AG09309 (cell line): ENCODE data around the gene WDR86.

Experiments used
- DNase-seq: peaks from one replicate; pipeline ENCODE4 v3.0.0-alpha.2; 2010; ENCODE audit warnings: low read depth
- H3K4me3 ChIP-seq: 2 replicates; pipeline ENCODE4 v1.5.1; 2011; ENCODE audit warnings: mild to moderate bottlenecking, low read depth, low read length, moderate library complexity; ENCODE audit not compliant: control insufficient read depth
- TF ChIP-seq, protein P1 (sequence below): IDR thresholded peaks from 2 replicates; pipeline ENCODE4 v1.5.1; 2011; ENCODE audit warnings: mild to moderate bottlenecking, low read depth, low read length, inconsistent platforms; ENCODE audit not compliant: insufficient read depth, control insufficient read depth; ENCODE audit errors: missing control alignments

WDR86 gene

GRCh38 chr7:151387161-151388006, 22.5 kb downstream of the WDR86 start:
- TF ChIP-seq, protein P1, sequence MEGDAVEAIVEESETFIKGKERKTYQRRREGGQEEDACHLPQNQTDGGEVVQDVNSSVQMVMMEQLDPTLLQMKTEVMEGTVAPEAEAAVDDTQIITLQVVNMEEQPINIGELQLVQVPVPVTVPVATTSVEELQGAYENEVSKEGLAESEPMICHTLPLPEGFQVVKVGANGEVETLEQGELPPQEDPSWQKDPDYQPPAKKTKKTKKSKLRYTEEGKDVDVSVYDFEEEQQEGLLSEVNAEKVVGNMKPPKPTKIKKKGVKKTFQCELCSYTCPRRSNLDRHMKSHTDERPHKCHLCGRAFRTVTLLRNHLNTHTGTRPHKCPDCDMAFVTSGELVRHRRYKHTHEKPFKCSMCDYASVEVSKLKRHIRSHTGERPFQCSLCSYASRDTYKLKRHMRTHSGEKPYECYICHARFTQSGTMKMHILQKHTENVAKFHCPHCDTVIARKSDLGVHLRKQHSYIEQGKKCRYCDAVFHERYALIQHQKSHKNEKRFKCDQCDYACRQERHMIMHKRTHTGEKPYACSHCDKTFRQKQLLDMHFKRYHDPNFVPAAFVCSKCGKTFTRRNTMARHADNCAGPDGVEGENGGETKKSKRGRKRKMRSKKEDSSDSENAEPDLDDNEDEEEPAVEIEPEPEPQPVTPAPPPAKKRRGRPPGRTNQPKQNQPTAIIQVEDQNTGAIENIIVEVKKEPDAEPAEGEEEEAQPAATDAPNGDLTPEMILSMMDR, result no peak
- no peak overlapping the region for H3K4me3 ChIP-seq
- no peak for DNase-seq

DNA sequence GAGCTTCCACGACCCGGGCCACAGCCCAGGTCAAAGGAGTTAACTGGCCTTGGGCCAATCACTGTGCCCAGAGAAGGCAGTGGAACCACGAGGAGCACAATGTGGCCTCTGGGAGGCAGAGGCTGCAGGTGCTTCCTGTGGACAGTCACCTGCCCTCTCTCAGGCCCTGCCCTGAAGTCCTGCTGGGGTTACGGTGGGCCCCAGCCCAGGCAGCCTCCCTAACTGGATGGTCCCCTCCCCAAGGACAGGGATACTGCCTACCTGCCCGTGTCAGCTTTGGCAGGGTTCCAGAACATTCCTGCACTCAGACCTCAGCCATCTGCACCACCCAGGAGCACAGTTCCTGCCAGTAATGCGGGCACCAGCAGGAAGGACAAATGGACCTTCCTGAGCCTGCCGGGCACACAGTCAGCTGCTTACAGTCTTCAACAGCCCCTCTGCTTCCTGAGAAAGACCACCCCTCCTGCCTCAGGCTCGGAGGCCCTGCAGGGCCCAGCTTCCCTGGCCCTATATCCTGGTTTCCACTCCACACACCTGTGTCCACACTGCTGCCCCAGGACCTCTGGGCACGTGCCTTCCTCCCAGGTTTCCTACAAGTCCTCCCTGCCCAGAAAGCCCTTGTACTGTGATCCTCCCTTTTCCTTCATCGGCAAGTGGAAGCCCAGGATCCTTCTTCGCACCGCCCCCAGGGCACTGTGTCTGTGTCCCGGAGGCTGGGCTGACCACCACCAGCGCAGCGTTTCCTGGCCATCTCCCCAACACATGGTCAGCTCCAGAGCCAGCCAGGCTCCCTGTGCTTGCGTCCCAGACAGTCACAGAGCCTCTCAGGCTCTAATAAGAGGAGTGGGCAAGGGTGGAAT, 23.3 kb downstream of the WDR86 start:
- TF ChIP-seq, protein P1, result no peak
- DNase-seq, result no peak
- no peak overlapping the region for H3K4me3 ChIP-seq

GRCh38 chr7:151385626-151386300, 24.1 kb downstream of the WDR86 start:
- DNase-seq, result no peak
- H3K4me3 ChIP-seq, result no peak overlapping the region
- TF ChIP-seq, protein P1, result no peak

GRCh38 chr7:151384776-151385625, 24.8 kb downstream of the WDR86 start:
- no peak overlapping the region for H3K4me3 ChIP-seq
- TF ChIP-seq, protein P1, result no peak
- DNase-seq, result no peak

DNA sequence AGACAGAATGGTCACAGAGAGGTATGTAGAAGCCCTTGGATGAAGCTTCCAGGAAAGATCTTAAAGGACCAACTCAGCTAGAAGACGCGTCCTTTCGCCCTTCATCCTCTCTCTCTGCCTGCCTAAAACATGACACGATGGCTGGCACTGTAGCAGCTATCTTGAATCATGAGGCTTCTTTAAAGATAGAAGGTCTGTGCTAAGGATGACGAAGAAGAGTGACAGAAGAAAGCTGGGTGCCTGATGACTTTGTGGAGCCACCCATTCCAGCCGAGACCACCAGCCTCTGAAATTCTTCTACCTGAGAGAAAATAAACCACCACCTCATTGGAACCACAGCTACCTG, 25.5 kb downstream of the WDR86 start:
- no peak for DNase-seq
- TF ChIP-seq, protein P1, result no peak
- no peak overlapping the region for H3K4me3 ChIP-seq
